Stomach (tissue), 9 donors: ENCODE measurements around the gene CLEC6A. TPM values are rescaled to one million over a fixed set of nuclear protein-coding genes. Genes with fewer than 3 reads are reported as not detected.
"Not testable (repeated sequence)": the region's sequence is repeated elsewhere in the genome, so short reads cannot be mapped to it uniquely, and the experiment has no call there.

ENCODE experiments used
- DNase-seq, 2 donors: peaks; one replicate each; pipeline versions ENCODE4 v3.0.0 to v3.0.0-alpha.2; 2013 to 2019
- H3K27ac ChIP-seq, 5 donors: fragments of 200-600 bp in 4 of 5; sonication (generic) in 4 of 5; one replicate each; pipeline ENCODE4 v1.5.1; 2013 to 2019; ENCODE audit warnings: mild to moderate bottlenecking in 1 of 5, moderate library complexity in 1 of 5
- H3K27me3 ChIP-seq, 3 donors: fragments of 200-600 bp; sonication (generic); one replicate each; pipeline ENCODE4 v1.5.1; 2017 to 2019; ENCODE audit warnings: mixed run types in 1 of 3
- H3K36me3 ChIP-seq, 4 donors: fragments of 200-600 bp; sonication (generic); 1 replicate in 3 of 4; 2 replicates in 1 of 4; pipeline ENCODE4 v1.5.1; 2016 to 2019
- H3K4me1 ChIP-seq, 4 donors: fragments of 200-600 bp; sonication (generic); one replicate each; pipeline ENCODE4 v1.5.1; 2016 to 2019
- H3K4me3 ChIP-seq, 4 donors: fragments of 200-600 bp; sonication (generic) in 3 of 4; one replicate each; pipeline ENCODE4 v1.5.1; 2016 to 2019; ENCODE audit warnings: mild to moderate bottlenecking in 1 of 4
- H3K9me3 ChIP-seq, 4 donors: fragments of 200-600 bp; sonication (generic); one replicate each; pipeline ENCODE4 v1.5.1; 2016 to 2019
- EP300 ChIP-seq: sonication (generic); formaldehyde crosslinking; IDR thresholded peaks from one replicate; pipeline ENCODE4 v1.6.1; 2017; ENCODE audit warnings: antibody characterized with exemption
- POLR2A ChIP-seq, 4 donors: fragments of 450-650 bp; IDR thresholded peaks; one replicate each; pipeline ENCODE4 v1.6.1; 2016; ENCODE audit warnings: antibody characterized with exemption in 4 of 4, control low read depth in 2 of 4, mild to moderate bottlenecking in 1 of 4, moderate library complexity in 1 of 4
- POLR2AphosphoS5 ChIP-seq, 3 donors: sonication (generic); formaldehyde crosslinking; IDR thresholded peaks; one replicate each; pipeline ENCODE4 v1.6.1; 2016; ENCODE audit warnings: antibody characterized with exemption in 3 of 3
- WGBS, 5 donors: extraction: QIAGEN DNeasy Blood & Tissue Kit in 3 of 5; methylation state at CpG; one replicate each; pipeline versions ENCODE4 v1.1.5 to v1.1.7; 2013 to 2018; 5-methylcytosine and 5-hydroxymethylcytosine counted together
- intact Hi-C: fragments of 100-400 bp; cut with DNase I; formaldehyde crosslinking; loops from one replicate; pipeline ENCODE4 v1.15.1; 2023; ENCODE audit warnings: low total_unique reads
- polyA plus RNA-seq, 3 donors: library from polyadenylated mRNA; stranded (reverse); fragments of 200-250 nt; gene quantifications; one replicate each; pipeline ENCODE4 v1.2.3, GENCODE V29; 2013
- total RNA-seq, 5 donors: library from RNA; depleted of rRNA; stranded (reverse); fragments of >200 nt; gene quantifications; one replicate each; pipeline versions ENCODE4 v1.1.0 to v1.2.3, GENCODE V29; 2014 to 2016
- TF ChIP-seq, protein P1 (sequence below), 7 experiments: fragments of 450-650 bp in 4 of 7; fragments of 200-600 bp in 3 of 7; sonication (generic) in 3 of 7; IDR thresholded peaks; one replicate each; pipeline ENCODE4 v1.5.1; 2016 to 2019; ENCODE audit warnings: antibody characterized with exemption in 7 of 7, control low read depth in 2 of 7, mild to moderate bottlenecking in 1 of 7
- donor health status: healthy with polysubstance abuse.
- donor health status: Bipolar disorder and iron deficiency.
- donor health status: healthy.

Gene CLEC6A
- total and polyA plus RNA-seq, 8 donors, result not detected

DNA sequence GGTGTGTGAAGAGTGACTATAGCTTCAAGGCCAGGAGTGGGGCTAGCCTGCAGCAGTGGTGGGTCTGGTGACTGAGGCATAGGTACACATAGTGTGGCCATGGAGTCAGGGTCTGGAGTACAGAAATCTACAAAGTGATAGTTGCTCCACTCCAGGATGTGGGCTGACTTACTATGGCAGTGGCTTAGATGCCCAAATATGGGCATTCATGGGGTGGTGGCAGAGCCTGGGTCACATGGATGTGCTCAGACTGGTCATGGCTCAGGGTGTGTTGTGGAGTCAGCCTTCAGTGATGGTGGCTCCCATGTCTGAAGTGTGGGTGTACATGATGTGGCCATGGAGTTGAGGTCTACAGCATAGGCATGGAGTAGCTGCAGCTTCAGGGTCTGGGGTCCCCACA, 27.3 kb downstream of the CLEC6A start:
- H3K9me3 ChIP-seq, result no peaks in the 10 kb centered on the region
- no peaks in the 10 kb centered on the region for H3K27me3 ChIP-seq
- intact Hi-C loops, result no loop called here
- H3K36me3 ChIP-seq, result no peaks in the 10 kb centered on the region
- no peaks in the 10 kb centered on the region for H3K4me1 ChIP-seq
- H3K27ac ChIP-seq, result no peak overlapping the region
- DNase-seq, result peak in 1 of 2 donors; percentile 10
- no peak overlapping the region for H3K4me3 ChIP-seq
- TF ChIP-seq EP300, result no peak
- no peak for TF ChIP-seq POLR2A (IDR thresholded peaks at IDR 0.05)
- TF ChIP-seq POLR2AphosphoS5 (IDR thresholded peaks at IDR 0.05), result no peak
- TF ChIP-seq, protein P1, sequence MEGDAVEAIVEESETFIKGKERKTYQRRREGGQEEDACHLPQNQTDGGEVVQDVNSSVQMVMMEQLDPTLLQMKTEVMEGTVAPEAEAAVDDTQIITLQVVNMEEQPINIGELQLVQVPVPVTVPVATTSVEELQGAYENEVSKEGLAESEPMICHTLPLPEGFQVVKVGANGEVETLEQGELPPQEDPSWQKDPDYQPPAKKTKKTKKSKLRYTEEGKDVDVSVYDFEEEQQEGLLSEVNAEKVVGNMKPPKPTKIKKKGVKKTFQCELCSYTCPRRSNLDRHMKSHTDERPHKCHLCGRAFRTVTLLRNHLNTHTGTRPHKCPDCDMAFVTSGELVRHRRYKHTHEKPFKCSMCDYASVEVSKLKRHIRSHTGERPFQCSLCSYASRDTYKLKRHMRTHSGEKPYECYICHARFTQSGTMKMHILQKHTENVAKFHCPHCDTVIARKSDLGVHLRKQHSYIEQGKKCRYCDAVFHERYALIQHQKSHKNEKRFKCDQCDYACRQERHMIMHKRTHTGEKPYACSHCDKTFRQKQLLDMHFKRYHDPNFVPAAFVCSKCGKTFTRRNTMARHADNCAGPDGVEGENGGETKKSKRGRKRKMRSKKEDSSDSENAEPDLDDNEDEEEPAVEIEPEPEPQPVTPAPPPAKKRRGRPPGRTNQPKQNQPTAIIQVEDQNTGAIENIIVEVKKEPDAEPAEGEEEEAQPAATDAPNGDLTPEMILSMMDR (IDR thresholded peaks at IDR 0.05), result no peak

DNA sequence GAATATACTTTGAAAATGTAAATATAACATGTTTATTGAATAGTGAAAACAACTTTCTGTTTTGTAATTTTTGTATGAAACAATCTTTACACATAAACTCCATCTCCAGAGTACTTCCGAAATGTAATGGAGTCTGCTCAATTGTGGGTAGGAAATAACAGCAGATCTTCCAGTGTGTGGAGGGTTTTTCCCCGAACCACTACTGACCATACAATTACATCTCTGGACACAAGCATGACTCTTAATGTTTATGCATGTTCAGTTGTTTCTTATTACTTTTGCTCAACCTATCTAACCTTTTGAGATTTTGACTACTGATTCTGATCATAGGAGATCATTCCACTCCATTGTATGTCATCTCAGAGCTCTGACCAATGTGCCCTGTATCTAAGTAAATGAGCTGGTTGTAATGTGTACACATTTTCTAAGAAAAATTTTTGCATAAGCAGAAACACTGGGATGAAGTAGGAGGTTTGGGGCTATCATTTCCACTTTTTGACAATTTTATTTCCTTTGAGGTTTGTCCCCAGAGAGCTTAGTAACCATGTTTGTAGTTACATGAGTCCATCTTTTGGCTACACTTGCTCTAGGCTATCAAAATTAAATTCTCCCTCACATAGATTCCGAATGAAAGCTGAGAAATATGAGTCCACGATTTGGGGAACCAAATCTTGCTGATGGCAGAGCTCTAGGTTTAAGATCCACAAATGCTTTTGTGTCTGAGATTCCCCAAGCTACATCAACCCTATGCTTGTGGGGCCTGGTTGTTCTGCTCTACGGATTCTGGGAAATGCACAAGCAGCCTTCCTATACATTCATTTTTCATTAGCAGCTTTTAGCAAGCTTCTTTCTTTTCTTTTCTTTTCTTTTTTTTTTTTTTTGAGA, 36.1 kb downstream of the CLEC6A start:
- no peaks in the 10 kb centered on the region for H3K4me1 ChIP-seq
- no peaks in the 10 kb centered on the region for H3K36me3 ChIP-seq
- no peak for DNase-seq
- intact Hi-C loops, result no loop called here
- no peaks in the 10 kb centered on the region for H3K27me3 ChIP-seq
- H3K27ac ChIP-seq, result peak overlapping the region in 1 of 5 donors; percentile 64
- no peak for TF ChIP-seq POLR2AphosphoS5 (IDR thresholded peaks at IDR 0.05)
- TF ChIP-seq EP300, result no peak
- no peak for TF ChIP-seq POLR2A (IDR thresholded peaks at IDR 0.05)
- H3K9me3 ChIP-seq, result no peaks in the 10 kb centered on the region
- 75 to 83% (median 81%) methylated on average over 5 of the region's 5 CpGs for WGBS, 5 donors
- H3K4me3 ChIP-seq, result no peak overlapping the region

DNA sequence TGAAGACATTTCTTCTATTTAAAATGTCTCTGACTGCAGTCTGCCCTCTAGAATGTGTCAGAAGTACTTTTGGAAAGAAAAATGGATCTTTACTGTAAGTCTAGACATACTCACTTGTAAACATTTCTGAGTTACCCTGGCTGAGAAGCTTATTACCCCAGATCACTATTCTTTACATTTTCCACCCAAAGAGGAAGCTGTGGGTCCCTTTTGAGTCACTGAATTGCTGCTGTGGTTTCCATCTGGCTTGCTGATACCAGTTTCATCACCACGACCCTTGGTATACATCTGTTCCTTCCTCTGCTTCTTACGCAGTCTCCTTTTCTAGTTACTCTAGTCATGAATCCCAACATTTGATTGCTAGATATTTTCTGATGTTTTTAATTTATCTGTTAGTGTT, 37.3 kb downstream of the CLEC6A start:
- Histone ChIP-seq H3K27ac (peak overlapping the region in 1 of 5 donors; percentile 64), H3K9me3 (no peaks in the 10 kb centered on the region), H3K4me1 (no peaks in the 10 kb centered on the region), H3K27me3 (no peaks in the 10 kb centered on the region), H3K4me3 (no peak overlapping the region), H3K36me3 (no peaks in the 10 kb centered on the region)
- peak in 1 of 2 donors; percentile 69 for DNase-seq
- intact Hi-C loops, result no loop called here
- 31 to 92% (median 37%) methylated on average over 1 to 2 of the region's 2 CpGs for WGBS, 5 donors
- TF ChIP-seq EP300 (no peak), POLR2AphosphoS5 (IDR thresholded peaks at IDR 0.05) (no peak), POLR2A (IDR thresholded peaks at IDR 0.05) (no peak)
- TF ChIP-seq, protein P1 (IDR thresholded peaks at IDR 0.05), result no peak

DNA sequence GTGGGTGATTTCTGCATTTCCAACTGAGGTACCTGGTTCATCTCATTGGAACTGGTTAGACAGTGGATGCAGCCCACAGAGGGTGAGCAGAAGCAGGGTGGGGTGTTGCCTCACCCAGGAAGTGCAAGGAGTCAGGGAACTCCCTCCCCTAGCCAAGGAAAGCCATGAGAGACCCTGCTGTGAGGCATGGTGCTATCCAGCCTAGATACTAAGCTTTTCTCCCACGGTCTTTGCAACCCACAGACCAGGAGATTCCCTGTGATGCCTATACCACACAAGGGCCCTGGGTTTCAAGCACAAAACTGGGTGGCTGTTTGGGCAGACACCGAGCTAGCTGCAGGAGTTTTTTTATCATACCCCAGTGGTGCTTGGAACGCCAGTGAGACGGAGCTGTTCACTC, 39.9 kb downstream of the CLEC6A start:
- H3K27ac ChIP-seq, H3K4me3 ChIP-seq, H3K27me3 ChIP-seq, H3K9me3 ChIP-seq, H3K4me1 ChIP-seq, DNase-seq, H3K36me3 ChIP-seq, intact Hi-C loops: not testable (repeated sequence)
- 68 to 89% (median 83%) methylated on average over 3 to 4 of the region's 4 CpGs for WGBS, 5 donors

DNA sequence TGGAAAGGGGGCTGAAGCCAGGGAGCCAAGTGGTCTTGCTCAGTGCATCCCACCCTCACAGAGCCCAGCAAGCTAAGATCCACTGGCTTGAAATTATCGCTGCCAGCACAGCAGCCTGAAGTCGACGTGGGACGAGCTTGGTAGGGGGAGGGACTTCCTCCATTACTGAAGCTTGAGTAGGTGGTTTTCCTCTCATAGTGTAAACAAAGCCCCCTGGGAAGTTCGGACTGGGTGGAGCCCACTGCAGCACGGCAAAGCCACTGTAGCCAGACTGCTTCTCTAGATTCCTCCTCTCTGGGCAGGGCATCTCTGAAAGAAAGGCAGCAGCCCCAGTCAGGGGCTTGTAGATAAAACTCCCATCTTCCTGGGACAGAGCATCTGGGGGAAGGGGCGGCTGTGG, 40.3 kb downstream of the CLEC6A start:
- H3K36me3 ChIP-seq, DNase-seq, H3K9me3 ChIP-seq, H3K4me1 ChIP-seq, H3K27me3 ChIP-seq, H3K27ac ChIP-seq, H3K4me3 ChIP-seq, intact Hi-C loops: not testable (repeated sequence)
- 47 to 67% (median 53%) methylated on average over 1 to 7 of the region's 7 CpGs for WGBS, 5 donors

DNA sequence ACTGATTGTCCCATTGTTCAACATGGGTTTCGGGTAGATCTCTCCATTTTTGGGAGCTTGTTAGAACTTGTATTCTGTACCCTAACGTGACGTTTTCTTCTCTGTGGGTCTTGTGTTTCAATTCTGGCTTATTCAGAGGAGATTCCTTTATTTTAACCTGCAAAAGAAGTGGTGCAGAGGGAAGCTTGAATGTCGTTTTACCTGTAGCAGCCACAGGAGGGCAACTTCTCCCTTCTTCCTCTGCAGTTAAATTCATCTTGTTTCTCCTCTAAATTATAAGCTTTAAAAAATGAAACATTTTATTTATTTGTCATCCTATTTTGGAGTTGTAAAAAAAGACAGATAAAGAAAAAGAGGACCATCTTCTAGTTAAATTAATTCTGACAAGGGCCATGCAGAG, 43.9 kb downstream of the CLEC6A start:
- H3K9me3 ChIP-seq, result no peaks in the 10 kb centered on the region
- intact Hi-C loops, result no loop called here
- H3K4me3 ChIP-seq, result no peak overlapping the region
- TF ChIP-seq EP300 (no peak), POLR2AphosphoS5 (IDR thresholded peaks at IDR 0.05) (no peak), POLR2A (IDR thresholded peaks at IDR 0.05) (no peak)
- TF ChIP-seq, protein P1 (IDR thresholded peaks at IDR 0.05), result no peak
- H3K4me1 ChIP-seq, result no peaks in the 10 kb centered on the region
- no peak overlapping the region for H3K27ac ChIP-seq
- WGBS, 5 donors, result 39 to 49% (median 44%) methylated on average over 4 of the region's 4 CpGs
- no peak for DNase-seq
- H3K27me3 ChIP-seq, result no peaks in the 10 kb centered on the region
- H3K36me3 ChIP-seq, result no peaks in the 10 kb centered on the region
